CD4-positive, alpha-beta T cell (primary cell): ENCODE measurements around the gene GSDME. TPM values are rescaled to one million over a fixed set of nuclear protein-coding genes. Genes with fewer than 3 reads are reported as not detected.

Experiments
- ATAC-seq: fragments of 200-7000 bp; cut with Tn5 transposase; one replicate; pipeline ENCODE4 v1.10.0; 2022; ENCODE audit warnings: mild to moderate bottlenecking; ENCODE audit not compliant: poor library complexity
- CTCF ChIA-PET: fragments of 350-600 bp; sonication (Branson Sonifier 250); formaldehyde crosslinking; loops from one replicate; lab custom pipeline; 2021; ENCODE audit warnings: antibody characterized with exemption, inconsistent platforms; lab: Charles Lee
- POLR2A ChIA-PET: fragments of 350-600 bp; sonication (Branson Sonifier 250); formaldehyde crosslinking; loops from one replicate; lab custom pipeline; 2021; ENCODE audit warnings: antibody characterized with exemption, inconsistent platforms; lab: Charles Lee
- DNase-seq, 14 experiments: peaks; one replicate each; pipeline ENCODE4 v3.0.0-alpha.2; 2013 to 2020; ENCODE audit warnings: mixed read lengths in 2 of 14
- H3K27ac ChIP-seq, 2 donors: one replicate each; pipeline versions ENCODE4 v1.5.1 to v1.7.0; 2013; ENCODE audit warnings: low read length in 2 of 2, low read depth in 1 of 2, mild to moderate bottlenecking in 1 of 2
- H3K27me3 ChIP-seq, 2 experiments: 1 replicate in 1 of 2; 2 replicates in 1 of 2; pipeline versions ENCODE4 v1.6.1 to v1.7.0; 2013; ENCODE audit warnings: low read length in 2 of 2, control low read depth in 1 of 2, mild to moderate bottlenecking in 1 of 2, moderate library complexity in 1 of 2; ENCODE audit not compliant: insufficient read depth in 2 of 2, control insufficient read depth in 1 of 2
- H3K36me3 ChIP-seq: one replicate; pipeline ENCODE4 v1.6.1; 2013; ENCODE audit warnings: low read length, control low read depth; ENCODE audit not compliant: insufficient read depth
- H3K4me1 ChIP-seq: one replicate; pipeline ENCODE4 v1.6.1; 2013; ENCODE audit warnings: low read length, control low read depth; ENCODE audit not compliant: insufficient read depth
- H3K4me3 ChIP-seq: one replicate; pipeline ENCODE4 v1.5.1; 2013; ENCODE audit warnings: mild to moderate bottlenecking, low read length, moderate library complexity
- H3K9me3 ChIP-seq, 2 experiments: 1 replicate in 1 of 2; 2 replicates in 1 of 2; pipeline versions ENCODE4 v1.6.1 to v1.7.0; 2013; ENCODE audit warnings: low read length in 2 of 2, mild to moderate bottlenecking in 2 of 2, control low read depth in 1 of 2, moderate library complexity in 1 of 2; ENCODE audit not compliant: control insufficient read depth in 1 of 2, insufficient read depth in 1 of 2
- H3K27ac Mint-ChIP-seq: one replicate; pipeline ENCODE4 v1.8.0; 2020; ENCODE audit warnings: mixed read lengths
- H3K27me3 Mint-ChIP-seq: one replicate; pipeline ENCODE4 v1.8.0; 2021; ENCODE audit warnings: mixed read lengths
- H3K36me3 Mint-ChIP-seq: one replicate; pipeline ENCODE4 v1.8.0; 2021; ENCODE audit warnings: low read depth, mixed read lengths
- H3K4me1 Mint-ChIP-seq: one replicate; pipeline ENCODE4 v1.8.0; 2021; ENCODE audit warnings: low read depth, mixed read lengths
- H3K4me3 Mint-ChIP-seq: one replicate; pipeline ENCODE4 v1.8.0; 2020; ENCODE audit warnings: mild to moderate bottlenecking, mixed read lengths
- H3K9me3 Mint-ChIP-seq: one replicate; pipeline ENCODE4 v1.8.0; 2020; ENCODE audit warnings: mixed read lengths
- intact Hi-C, 2 experiments: fragments of 100-400 bp; cut with DNase I in 1 of 2; cut with micrococcal nuclease in 1 of 2; formaldehyde crosslinking; loops; one replicate each; pipeline versions ENCODE4 v1.15.1 to v1.9.0; 2023 to 2025; cut with DNase I, micrococcal nuclease
- total RNA-seq, 174 experiments: library from RNA in 2 of 174; stranded (reverse) in 2 of 174; gene quantifications; one replicate each; pipeline ENCODE4 v1.2.3 and lab custom pipeline; 2021 to 2026
- TF ChIP-seq, protein P1 (sequence below): fragments of 200-600 bp; IDR thresholded peaks from one replicate; pipeline ENCODE4 v1.8.0; 2022; ENCODE audit warnings: antibody characterized with exemption, mild to moderate bottlenecking

The GSDME gene
- total RNA-seq, 2 experiments from 2014 or later: 0.19 TPM; not detected in 1

DNA sequence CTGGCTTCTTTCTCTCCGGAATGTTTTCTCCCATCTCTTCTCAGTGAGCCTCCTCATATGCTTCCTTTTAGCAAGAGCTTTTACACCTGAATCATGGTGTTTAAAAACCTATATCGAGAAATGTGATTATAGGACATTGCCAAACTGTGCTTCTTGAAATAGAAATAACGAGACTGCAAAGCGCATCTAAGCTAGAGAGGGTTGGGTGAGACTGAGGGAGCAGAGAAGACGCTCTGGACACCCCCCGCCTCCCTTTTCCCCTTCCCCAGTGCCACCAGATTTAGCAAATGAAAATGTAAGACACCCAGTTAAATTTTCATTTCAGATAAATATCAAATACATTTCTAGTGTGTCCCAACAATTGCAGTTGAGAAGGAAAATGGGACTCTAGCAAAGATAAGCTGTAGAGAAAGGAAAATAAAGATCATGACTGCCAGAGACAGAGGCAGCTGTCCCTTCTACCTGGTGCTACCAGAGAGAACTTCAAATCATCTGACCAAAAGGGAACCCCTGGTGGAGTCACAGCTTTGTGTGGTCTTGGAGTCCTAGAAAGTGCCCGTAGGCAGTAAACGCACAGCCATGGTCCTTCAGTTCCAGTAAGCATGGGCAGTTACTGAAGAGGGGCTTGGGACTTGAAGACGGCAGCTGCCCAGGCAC, 14.6 kb downstream of the GSDME start:
- DNase-seq (no peak), ATAC-seq (no peak)
- intact Hi-C loops: no loop called here
- CTCF ChIA-PET: no interaction called here
- H3K36me3 Mint-ChIP-seq: no peaks in the 10 kb centered on the region
- H3K27ac Mint-ChIP-seq: no peak overlapping the region
- peaks cover 6% of the 10 kb centered on the region for H3K27me3 Mint-ChIP-seq
- H3K36me3 ChIP-seq: no peaks in the 10 kb centered on the region
- no peak overlapping the region for H3K27ac ChIP-seq
- no peak overlapping the region for H3K4me3 Mint-ChIP-seq
- no peaks in the 10 kb centered on the region for H3K4me1 ChIP-seq
- no peaks in the 10 kb centered on the region for H3K4me1 Mint-ChIP-seq
- no peak overlapping the region for H3K4me3 ChIP-seq
- peaks cover 0 to 2% of the 10 kb centered on the region in 2 experiments for H3K27me3 ChIP-seq
- H3K9me3 Mint-ChIP-seq: peaks cover 10% of the 10 kb centered on the region
- POLR2A ChIA-PET: no interaction called here
- peaks cover 0 to 4% of the 10 kb centered on the region in 2 experiments for H3K9me3 ChIP-seq
- TF ChIP-seq, protein P1, sequence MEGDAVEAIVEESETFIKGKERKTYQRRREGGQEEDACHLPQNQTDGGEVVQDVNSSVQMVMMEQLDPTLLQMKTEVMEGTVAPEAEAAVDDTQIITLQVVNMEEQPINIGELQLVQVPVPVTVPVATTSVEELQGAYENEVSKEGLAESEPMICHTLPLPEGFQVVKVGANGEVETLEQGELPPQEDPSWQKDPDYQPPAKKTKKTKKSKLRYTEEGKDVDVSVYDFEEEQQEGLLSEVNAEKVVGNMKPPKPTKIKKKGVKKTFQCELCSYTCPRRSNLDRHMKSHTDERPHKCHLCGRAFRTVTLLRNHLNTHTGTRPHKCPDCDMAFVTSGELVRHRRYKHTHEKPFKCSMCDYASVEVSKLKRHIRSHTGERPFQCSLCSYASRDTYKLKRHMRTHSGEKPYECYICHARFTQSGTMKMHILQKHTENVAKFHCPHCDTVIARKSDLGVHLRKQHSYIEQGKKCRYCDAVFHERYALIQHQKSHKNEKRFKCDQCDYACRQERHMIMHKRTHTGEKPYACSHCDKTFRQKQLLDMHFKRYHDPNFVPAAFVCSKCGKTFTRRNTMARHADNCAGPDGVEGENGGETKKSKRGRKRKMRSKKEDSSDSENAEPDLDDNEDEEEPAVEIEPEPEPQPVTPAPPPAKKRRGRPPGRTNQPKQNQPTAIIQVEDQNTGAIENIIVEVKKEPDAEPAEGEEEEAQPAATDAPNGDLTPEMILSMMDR: no peak

DNA sequence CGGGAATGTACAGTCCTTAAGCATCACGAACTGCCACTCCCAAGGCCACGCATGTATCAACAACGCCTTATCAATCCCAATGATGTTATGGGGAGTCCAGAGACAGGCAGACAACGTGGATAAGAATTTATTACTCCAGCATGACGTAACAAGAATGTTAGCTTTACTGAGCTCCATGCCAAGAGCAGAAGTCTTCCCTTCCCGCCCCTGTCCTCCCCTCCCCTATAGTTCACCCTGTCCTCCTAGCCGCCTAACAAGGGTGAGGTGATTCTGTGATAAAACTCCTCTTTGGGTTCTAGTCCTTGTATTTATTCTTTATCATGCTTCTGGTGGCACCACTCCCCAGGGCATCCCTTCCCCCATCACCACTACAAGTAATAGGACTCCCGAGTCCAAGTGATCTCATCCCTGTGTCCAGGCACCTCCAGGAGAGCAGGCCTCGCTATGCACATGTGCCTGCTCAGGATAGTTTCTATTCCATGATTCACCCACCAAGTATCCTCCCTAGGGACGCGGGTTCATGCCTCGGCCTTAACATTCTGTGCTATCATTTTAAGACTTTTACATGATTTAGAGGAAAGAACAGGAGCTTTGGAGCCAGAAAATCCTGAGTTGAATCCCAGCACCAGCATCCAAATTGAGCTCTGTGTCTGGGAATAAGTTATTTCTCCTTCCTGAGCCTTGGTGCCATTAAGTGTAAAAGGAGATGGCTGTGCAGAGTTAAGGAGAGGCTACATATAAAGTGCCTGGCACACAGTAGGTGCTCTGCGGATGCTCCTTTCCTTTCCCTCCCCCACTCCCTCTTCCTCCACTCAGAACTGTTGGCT, 15.4 kb downstream of the GSDME start:
- H3K9me3 Mint-ChIP-seq: peaks cover 12% of the 10 kb centered on the region
- peaks cover 0 to 4% of the 10 kb centered on the region in 2 experiments for H3K9me3 ChIP-seq
- TF ChIP-seq, protein P1: no peak
- peaks cover 6% of the 10 kb centered on the region for H3K27me3 Mint-ChIP-seq
- ChIA-PET POLR2A (no interaction called here), CTCF (no interaction called here)
- no peaks in the 10 kb centered on the region for H3K4me1 ChIP-seq
- H3K36me3 ChIP-seq: no peaks in the 10 kb centered on the region
- no peak overlapping the region for H3K4me3 Mint-ChIP-seq
- peaks cover 0 to 2% of the 10 kb centered on the region in 2 experiments for H3K27me3 ChIP-seq
- H3K27ac ChIP-seq: no peak overlapping the region
- DNase-seq (no peak), ATAC-seq (no peak)
- no peaks in the 10 kb centered on the region for H3K4me1 Mint-ChIP-seq
- no peak overlapping the region for H3K27ac Mint-ChIP-seq
- intact Hi-C loops: no loop called here
- H3K36me3 Mint-ChIP-seq: no peaks in the 10 kb centered on the region
- H3K4me3 ChIP-seq: no peak overlapping the region

DNA sequence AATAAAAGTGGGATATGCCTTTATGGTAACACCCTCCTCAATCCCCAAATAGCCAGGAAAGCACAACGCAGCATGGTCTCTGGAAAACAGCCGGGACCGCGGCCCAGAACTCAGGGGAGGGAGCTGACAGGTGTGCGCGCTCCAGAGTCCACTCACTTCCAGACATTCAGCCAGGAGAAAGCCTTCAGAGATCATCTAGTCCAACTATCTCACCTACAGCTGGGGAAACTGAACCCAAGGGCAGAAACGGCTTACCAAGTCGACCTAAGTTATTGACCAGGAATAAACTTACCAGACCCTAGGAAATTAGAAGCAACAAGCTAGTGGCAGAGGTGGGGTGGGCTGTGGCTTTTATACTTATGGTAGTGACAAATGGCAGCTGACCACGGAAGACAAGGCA, 16.4 kb downstream of the GSDME start:
- DNase-seq (no peak), ATAC-seq (no peak)
- TF ChIP-seq, protein P1: no peak
- no peaks in the 10 kb centered on the region for H3K4me1 Mint-ChIP-seq
- H3K4me3 Mint-ChIP-seq: no peak overlapping the region
- H3K27ac ChIP-seq: no peak overlapping the region
- no peak overlapping the region for H3K4me3 ChIP-seq
- no peak overlapping the region for H3K27ac Mint-ChIP-seq
- peaks cover 0 to 4% of the 10 kb centered on the region in 2 experiments for H3K9me3 ChIP-seq
- H3K27me3 ChIP-seq: peaks cover 0 to 2% of the 10 kb centered on the region in 2 experiments
- H3K36me3 ChIP-seq: no peaks in the 10 kb centered on the region
- intact Hi-C loops: no loop called here
- POLR2A ChIA-PET: no interaction called here
- peaks cover 12% of the 10 kb centered on the region for H3K9me3 Mint-ChIP-seq
- H3K27me3 Mint-ChIP-seq: peaks cover 8% of the 10 kb centered on the region
- no peaks in the 10 kb centered on the region for H3K4me1 ChIP-seq
- no peaks in the 10 kb centered on the region for H3K36me3 Mint-ChIP-seq
- CTCF ChIA-PET: no interaction called here
